Astrocyte (in vitro differentiated cells and primary cell): ENCODE data around the gene SLC38A8. TPM values are rescaled to one million over a fixed set of nuclear protein-coding genes. Genes with fewer than 3 reads are reported as not detected.

Source experiments
- DNase-seq: peaks from one replicate; pipeline ENCODE4 v3.0.0-alpha.2; 2010; ENCODE audit warnings: low read depth
- FAIRE-seq: peaks from 2 replicates; lab custom pipeline; 2011; peaks lifted over from hg19 to GRCh38; lab: Jason Lieb, UNC
- H2AFZ ChIP-seq: 2 replicates; pipeline ENCODE4 v1.6.0; 2012; ENCODE audit warnings: low read depth, low read length, inconsistent platforms
- H3K27ac ChIP-seq: 2 replicates; pipeline ENCODE4 v1.5.1; 2011; ENCODE audit warnings: low read depth, low read length, inconsistent platforms
- H3K27me3 ChIP-seq: 2 replicates; pipeline ENCODE4 v1.6.0; 2011; ENCODE audit warnings: low read length, inconsistent platforms; ENCODE audit not compliant: insufficient read depth
- H3K36me3 ChIP-seq: 2 replicates; pipeline ENCODE4 v1.5.1; 2011; ENCODE audit warnings: low read length, inconsistent platforms; ENCODE audit not compliant: insufficient read depth
- H3K4me1 ChIP-seq: 2 replicates; pipeline ENCODE4 v1.5.1; 2011; ENCODE audit warnings: low read length, inconsistent platforms; ENCODE audit not compliant: insufficient read depth
- H3K4me2 ChIP-seq: 2 replicates; pipeline ENCODE4 v1.6.0; 2012; ENCODE audit warnings: low read length, inconsistent platforms
- H3K4me3 ChIP-seq: 2 replicates; pipeline ENCODE4 v1.5.1; 2011; ENCODE audit warnings: low read depth, mild to moderate bottlenecking, low read length, inconsistent platforms; ENCODE audit not compliant: insufficient read depth
- H3K79me2 ChIP-seq: 2 replicates; pipeline ENCODE4 v1.6.0; 2012; ENCODE audit warnings: mild to moderate bottlenecking, low read length, inconsistent platforms; ENCODE audit not compliant: insufficient read depth
- H3K9ac ChIP-seq: 2 replicates; pipeline ENCODE4 v1.6.0; 2012; ENCODE audit warnings: mild to moderate bottlenecking, low read length, inconsistent platforms
- H3K9me3 ChIP-seq: 2 replicates; pipeline ENCODE4 v1.5.1; 2012; ENCODE audit warnings: low read depth, mild to moderate bottlenecking, low read length, inconsistent platforms; ENCODE audit not compliant: insufficient read depth
- H4K20me1 ChIP-seq: 2 replicates; pipeline ENCODE4 v1.6.0; 2012; ENCODE audit warnings: low read length, inconsistent platforms; ENCODE audit not compliant: insufficient read depth
- H3K27ac Mint-ChIP-seq: one replicate; pipeline ENCODE4 v1.8.0; 2021; ENCODE audit warnings: mild to moderate bottlenecking, mixed read lengths; ENCODE audit not compliant: unreplicated experiment
- H3K27me3 Mint-ChIP-seq: one replicate; pipeline ENCODE4 v1.8.0; 2021; ENCODE audit warnings: low read depth, mixed read lengths; ENCODE audit not compliant: unreplicated experiment
- H3K36me3 Mint-ChIP-seq: one replicate; pipeline ENCODE4 v1.8.0; 2021; ENCODE audit warnings: low read depth, mixed read lengths; ENCODE audit not compliant: unreplicated experiment
- H3K4me1 Mint-ChIP-seq: one replicate; pipeline ENCODE4 v1.8.0; 2021; ENCODE audit warnings: low read depth, mixed read lengths; ENCODE audit not compliant: unreplicated experiment
- H3K4me3 Mint-ChIP-seq: one replicate; pipeline ENCODE4 v1.8.0; 2021; ENCODE audit warnings: mild to moderate bottlenecking, moderate library complexity, mixed read lengths; ENCODE audit not compliant: unreplicated experiment
- H3K9me3 Mint-ChIP-seq: one replicate; pipeline ENCODE4 v1.8.0; 2021; ENCODE audit warnings: mild to moderate bottlenecking, mixed read lengths; ENCODE audit not compliant: unreplicated experiment
- CTCF ChIP-seq: IDR thresholded peaks from 2 replicates; pipeline ENCODE4 v1.5.1; 2011; ENCODE audit warnings: low read depth, mild to moderate bottlenecking, inconsistent platforms, low read length, moderate library complexity; ENCODE audit not compliant: insufficient read depth
- EZH2 ChIP-seq: IDR thresholded peaks from 2 replicates; pipeline ENCODE4 v1.6.1; 2012; ENCODE audit warnings: mild to moderate bottlenecking, low read length, inconsistent platforms; ENCODE audit not compliant: insufficient read depth
- total RNA-seq: library from RNA; stranded (reverse); gene quantifications from 2 replicates; pipeline ENCODE4 v1.2.1, GENCODE V29; 2021

Gene SLC38A8
- total RNA-seq, 1 donor from 2014 or later, result not detected

- H3K27me3 Mint-ChIP-seq, result peaks cover 44% of the 10 kb centered on the region
- no peak overlapping the region for H3K27ac Mint-ChIP-seq
- no peaks in the 10 kb centered on the region for H3K4me1 ChIP-seq
- no peak overlapping the region for H3K9ac ChIP-seq
- peaks cover 3% of the 10 kb centered on the region for H3K36me3 Mint-ChIP-seq
- H3K9me3 Mint-ChIP-seq, result peaks cover 7% of the 10 kb centered on the region
- H3K4me3 ChIP-seq, result no peak overlapping the region
- no peak overlapping the region for H2AFZ ChIP-seq
- H3K4me2 ChIP-seq, result no peak overlapping the region
- DNase-seq (no peak), FAIRE-seq (no peak)
- H3K27me3 ChIP-seq, result no peaks in the 10 kb centered on the region
- H3K4me3 Mint-ChIP-seq, result no peak overlapping the region
- no peaks in the 10 kb centered on the region for H3K4me1 Mint-ChIP-seq
- H3K36me3 ChIP-seq, result no peaks in the 10 kb centered on the region
- H4K20me1 ChIP-seq, result no peaks in the 10 kb centered on the region
- H3K9me3 ChIP-seq, result no peaks in the 10 kb centered on the region
- TF ChIP-seq EZH2 (no peak), CTCF (no peak)
- H3K27ac ChIP-seq, result no peak overlapping the region
- H3K79me2 ChIP-seq, result no peaks in the 10 kb centered on the region
These were observed 28.6 kb downstream of the SLC38A8 start for GRCh38 chr16:84013787-84014569.

GRCh38 chr16:84009282-84009681 lies 33.3 kb downstream of the SLC38A8 start:
- Histone ChIP-seq H3K4me3 (no peak overlapping the region), H3K27me3 (peaks cover 14% of the 10 kb centered on the region), H3K4me1 (no peaks in the 10 kb centered on the region), H3K36me3 (no peaks in the 10 kb centered on the region), H4K20me1 (no peaks in the 10 kb centered on the region), H3K9me3 (no peaks in the 10 kb centered on the region), H3K79me2 (no peaks in the 10 kb centered on the region), H3K9ac (no peak overlapping the region), H3K27ac (no peak overlapping the region), H3K4me2 (no peak overlapping the region), H2AFZ (no peak overlapping the region)
- no peak overlapping the region for H3K27ac Mint-ChIP-seq
- no peak overlapping the region for H3K4me3 Mint-ChIP-seq
- peaks cover 3% of the 10 kb centered on the region for H3K36me3 Mint-ChIP-seq
- H3K4me1 Mint-ChIP-seq, result no peaks in the 10 kb centered on the region
- peaks cover 43% of the 10 kb centered on the region for H3K27me3 Mint-ChIP-seq
- TF ChIP-seq EZH2 (no peak), CTCF (no peak)
- H3K9me3 Mint-ChIP-seq, result peaks cover 3% of the 10 kb centered on the region
- FAIRE-seq (no peak), DNase-seq (no peak)

GRCh38 chr16:84007965-84008364 lies 34.6 kb downstream of the SLC38A8 start:
- Histone ChIP-seq H4K20me1 (no peaks in the 10 kb centered on the region), H2AFZ (no peak overlapping the region), H3K4me1 (no peaks in the 10 kb centered on the region), H3K9me3 (no peaks in the 10 kb centered on the region), H3K36me3 (no peaks in the 10 kb centered on the region), H3K27ac (no peak overlapping the region), H3K4me2 (no peak overlapping the region), H3K79me2 (no peaks in the 10 kb centered on the region), H3K4me3 (no peak overlapping the region), H3K27me3 (peaks cover 17% of the 10 kb centered on the region), H3K9ac (no peak overlapping the region)
- Mint-ChIP-seq H3K27me3 (peaks cover 51% of the 10 kb centered on the region), H3K9me3 (peaks cover 3% of the 10 kb centered on the region), H3K4me3 (no peak overlapping the region), H3K36me3 (peaks cover 4% of the 10 kb centered on the region), H3K27ac (no peak overlapping the region), H3K4me1 (no peaks in the 10 kb centered on the region)
- FAIRE-seq (no peak), DNase-seq (no peak)
- no peak for TF ChIP-seq EZH2
